ENCODE data around the gene TBC1D2B.

The TBC1D2B gene

GRCh38 chr15:78052001-78052401, 25.5 kb downstream of the TBC1D2B start:
- no peak for DNase-seq

- no peak for DNase-seq
These were observed 25.9 kb downstream of the TBC1D2B start for GRCh38 chr15:78051596-78051995.

DNA sequence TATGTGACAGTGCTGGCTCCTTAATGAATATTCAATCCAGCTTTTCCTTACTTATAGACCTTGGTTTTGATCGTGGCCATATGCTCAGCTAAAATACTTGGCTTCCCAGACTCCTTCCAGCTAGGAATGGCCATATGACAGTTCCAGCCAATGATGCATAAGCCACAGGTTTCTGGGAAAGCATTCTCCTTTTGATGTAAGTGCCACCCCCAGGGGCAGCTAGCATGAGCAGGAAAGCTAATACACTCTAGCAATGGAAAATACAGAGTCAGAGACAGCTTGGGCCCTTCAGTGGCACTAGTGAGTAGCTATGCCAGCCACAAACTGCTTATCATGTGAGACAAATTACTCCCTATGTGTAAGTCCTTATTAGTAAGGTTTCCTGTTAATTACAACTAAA, 26.7 kb downstream of the TBC1D2B start:
- no peak for DNase-seq

DNA sequence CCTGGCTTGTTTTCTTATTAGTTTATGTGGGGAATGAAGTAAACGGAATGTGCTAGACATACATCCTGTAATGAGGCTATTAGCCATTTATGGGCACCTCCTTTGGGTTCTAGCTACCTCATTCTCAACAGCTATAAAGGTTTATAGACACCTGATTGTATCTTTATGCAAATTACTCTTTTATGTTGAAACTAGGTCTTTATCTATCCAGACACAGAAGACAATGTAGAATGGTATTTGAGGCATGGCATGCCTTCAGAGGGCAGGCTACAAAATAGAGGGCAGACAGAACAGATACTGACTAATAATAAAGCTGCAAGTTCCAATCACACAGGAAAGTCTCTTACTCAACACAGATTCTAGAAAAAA, 27.1 kb downstream of the TBC1D2B start:
- no peak for DNase-seq

GRCh38 chr15:78049691-78050440, 27.6 kb downstream of the TBC1D2B start:
- DNase-seq: no peak

GRCh38 chr15:78048628-78048920, 28.9 kb downstream of the TBC1D2B start:
- no peak for DNase-seq

DNA sequence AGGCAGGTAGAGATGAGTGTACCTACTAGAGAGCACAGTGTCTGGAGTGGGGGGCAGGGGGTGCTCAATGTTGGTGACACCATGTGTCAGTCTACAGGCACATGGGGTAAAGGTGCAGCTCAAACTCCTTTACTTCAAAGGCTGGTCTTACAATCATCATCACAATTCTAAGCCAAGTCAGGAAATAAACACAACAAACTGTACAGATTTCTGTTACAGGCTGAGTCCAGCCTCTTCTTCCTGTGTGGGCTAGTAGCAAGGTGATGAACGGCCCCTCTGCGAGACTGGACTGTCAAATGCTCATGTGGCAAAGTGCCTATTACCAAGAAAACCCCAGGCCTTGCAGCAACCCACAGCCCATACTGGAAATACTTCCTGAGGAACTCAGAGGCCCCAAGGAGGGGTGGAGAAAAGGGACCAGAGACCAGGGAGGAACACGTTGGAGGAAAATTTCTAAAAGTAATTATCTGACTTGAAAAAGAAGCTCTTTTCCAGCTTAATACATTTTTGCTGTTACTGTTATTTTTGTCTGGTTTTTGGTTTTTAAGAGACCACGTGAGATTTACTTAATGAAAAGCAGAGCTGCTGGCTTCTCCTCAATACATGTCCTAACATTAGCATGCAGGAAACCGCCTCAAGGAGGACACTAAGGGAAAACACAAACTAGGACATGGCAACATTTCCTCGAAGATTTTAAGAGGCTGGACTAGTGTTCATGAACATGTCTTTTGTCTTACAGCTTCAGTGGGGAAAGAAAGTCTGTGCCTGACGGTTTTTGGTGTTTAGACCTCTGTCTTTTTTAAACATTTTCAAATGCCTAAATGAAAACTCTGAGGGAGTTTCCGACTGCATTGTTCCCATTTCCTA, 29.5 kb downstream of the TBC1D2B start:
- DNase-seq: no peak

DNA sequence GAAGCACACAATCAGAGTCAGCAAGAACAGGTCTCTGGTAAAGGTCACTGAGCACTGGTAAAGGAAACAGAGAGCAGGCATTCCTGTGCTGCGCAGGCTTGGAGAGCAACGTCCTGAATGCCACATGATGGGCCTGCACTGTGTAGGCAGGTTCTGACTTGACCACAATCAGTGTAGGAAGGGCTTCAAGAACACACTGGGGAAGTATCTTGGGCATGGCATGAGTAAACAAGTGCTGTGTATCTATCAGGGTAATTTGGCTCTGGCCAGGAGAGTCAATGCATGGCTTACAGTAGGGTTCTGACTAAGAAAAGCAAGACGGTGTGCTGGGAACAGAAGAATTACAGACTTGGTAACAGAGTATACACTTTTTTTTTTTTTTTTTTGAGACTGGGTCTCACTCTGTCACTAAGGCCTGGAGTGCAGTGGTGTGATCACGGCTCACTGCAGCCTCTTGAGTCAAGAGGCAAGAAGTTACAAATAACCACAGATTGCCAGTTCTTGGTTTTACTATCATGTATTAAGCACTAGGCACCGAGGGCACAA, 30.6 kb downstream of the TBC1D2B start:
- no peak for DNase-seq

DNA sequence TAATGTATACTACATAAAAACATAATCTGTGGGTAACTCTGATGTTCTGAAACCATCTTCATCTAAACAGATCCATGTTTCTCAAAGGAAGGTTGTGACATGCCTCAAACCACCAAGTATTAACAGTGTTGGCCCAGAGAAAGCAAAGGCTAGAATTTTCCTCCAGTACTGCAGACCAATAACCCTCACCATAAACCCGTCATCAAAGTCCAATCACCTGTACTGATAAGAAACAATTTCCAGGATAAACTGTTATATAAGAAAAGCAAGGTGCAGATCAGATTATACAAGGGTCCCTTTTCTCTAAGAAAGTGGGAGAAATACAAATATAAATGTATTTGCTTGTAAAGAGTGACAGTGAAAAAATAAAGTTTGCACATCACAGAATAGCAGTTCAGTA, 32.3 kb downstream of the TBC1D2B start:
- DNase-seq: no peak

- DNase-seq: no peak
These were observed 32.9 kb downstream of the TBC1D2B start for GRCh38 chr15:78044407-78045155.

GRCh38 chr15:78041946-78042345, 35.6 kb downstream of the TBC1D2B start:
- DNase-seq: no peak

DNA sequence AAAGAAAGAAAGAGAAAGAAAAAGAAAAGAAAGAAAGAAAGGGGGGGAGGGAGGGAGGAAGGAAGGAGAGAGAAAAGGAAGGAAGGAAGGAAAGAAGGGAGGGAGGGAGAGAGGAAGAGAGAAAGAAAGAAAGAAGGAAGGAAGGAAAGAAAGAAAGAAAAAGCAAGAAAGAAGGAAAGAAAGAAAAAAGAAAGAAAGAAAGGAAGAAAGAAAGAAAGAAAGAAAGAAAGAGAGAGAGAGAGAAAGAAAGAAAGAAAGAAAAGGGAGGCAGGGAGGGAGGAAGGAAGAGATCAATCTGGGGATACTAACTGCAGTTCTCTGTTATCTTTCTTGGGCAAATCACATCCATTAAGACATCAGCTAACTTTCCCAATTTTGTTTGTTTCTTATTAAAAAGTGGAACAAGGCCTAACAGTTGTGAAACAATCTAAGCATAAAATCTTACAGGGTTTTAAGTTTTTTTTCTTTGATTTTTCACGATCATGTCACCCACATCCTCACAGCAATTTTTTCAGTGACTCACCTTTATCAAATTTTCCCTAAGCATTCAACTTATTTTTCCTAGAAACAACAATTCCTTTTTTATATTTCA, 36.8 kb downstream of the TBC1D2B start:
- no peak for DNase-seq

DNA sequence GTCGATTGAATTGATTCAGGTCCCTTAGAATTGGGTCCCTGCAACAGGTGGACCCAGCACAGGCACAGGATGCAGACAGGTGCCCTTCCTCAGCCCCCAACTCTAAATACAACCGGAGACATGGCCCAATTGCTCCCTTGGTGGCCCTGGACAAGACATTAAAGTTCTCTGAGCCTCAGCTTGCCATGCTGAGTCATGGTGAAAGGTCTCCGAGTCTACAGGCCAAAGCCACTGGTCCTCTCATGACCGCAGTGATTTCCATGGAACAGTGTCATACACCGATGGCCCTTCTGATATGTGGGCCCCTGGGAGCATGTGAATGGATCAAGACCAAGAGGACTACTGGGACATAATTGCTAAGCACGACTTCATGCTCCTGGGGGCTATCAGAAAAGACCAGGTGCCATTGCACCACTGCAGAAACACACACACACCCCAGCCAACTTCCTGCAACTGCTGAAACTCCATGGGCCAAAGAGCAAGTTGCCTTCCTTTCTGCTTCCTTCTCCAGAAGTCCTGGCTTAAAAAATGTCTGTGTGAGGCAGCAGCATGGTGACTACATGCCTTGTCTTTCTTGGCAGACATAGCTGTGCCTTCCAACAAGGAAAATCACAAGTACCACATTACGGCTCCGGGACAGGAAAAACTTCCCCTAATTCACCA, 38.8 kb downstream of the TBC1D2B start:
- DNase-seq: no peak

DNA sequence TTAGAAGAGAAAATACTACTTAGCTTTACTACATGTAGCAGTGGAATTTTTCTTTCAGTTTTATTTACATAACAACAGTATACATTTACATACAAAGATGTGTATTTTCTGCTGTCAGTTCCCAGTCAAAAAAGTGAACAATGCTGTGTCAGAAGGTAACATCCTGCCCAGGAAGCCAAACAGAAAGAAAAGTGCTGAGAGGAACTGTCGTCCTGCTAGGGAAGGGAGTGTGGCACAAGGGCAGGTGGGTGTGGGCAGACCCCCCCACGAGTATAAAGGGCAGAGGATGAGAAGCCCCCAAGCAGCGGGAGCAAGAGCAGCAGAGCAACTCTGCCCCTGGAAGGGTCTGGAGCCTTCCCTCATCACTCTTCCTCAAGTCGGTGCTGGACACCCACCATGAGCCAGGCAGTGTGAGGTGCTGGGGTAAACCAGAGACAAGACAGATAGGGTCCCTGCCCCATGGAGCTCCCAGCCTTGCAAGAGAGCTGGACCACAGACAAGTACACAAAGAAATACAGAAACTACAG, 39.7 kb downstream of the TBC1D2B start:
- no peak for DNase-seq

- DNase-seq: no peak
These were observed 40.2 kb downstream of the TBC1D2B start for GRCh38 chr15:78037328-78037727.

- no peak for DNase-seq
These were observed 41.5 kb downstream of the TBC1D2B start for GRCh38 chr15:78035861-78036476.

DNA sequence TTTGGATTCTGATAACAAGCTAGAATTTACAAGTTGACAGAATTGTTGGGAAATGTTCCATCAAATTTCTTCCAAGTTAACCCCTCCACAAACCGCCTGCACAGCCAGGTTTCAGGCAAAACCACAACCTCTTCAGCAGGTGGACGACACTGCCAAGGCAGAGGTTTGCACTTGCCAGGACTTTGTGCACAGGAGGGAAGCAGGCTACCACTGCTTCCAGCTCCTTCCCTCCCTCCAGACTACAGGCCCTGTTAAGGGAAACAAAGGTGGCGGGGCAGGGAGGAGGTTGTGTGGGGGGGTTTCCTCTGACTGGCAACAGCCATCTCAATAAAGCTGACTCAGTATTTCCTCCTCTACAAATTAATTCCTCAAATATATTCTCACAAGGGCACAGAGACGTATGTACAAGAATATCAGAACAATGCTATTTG, 42.2 kb downstream of the TBC1D2B start:
- DNase-seq: no peak

DNA sequence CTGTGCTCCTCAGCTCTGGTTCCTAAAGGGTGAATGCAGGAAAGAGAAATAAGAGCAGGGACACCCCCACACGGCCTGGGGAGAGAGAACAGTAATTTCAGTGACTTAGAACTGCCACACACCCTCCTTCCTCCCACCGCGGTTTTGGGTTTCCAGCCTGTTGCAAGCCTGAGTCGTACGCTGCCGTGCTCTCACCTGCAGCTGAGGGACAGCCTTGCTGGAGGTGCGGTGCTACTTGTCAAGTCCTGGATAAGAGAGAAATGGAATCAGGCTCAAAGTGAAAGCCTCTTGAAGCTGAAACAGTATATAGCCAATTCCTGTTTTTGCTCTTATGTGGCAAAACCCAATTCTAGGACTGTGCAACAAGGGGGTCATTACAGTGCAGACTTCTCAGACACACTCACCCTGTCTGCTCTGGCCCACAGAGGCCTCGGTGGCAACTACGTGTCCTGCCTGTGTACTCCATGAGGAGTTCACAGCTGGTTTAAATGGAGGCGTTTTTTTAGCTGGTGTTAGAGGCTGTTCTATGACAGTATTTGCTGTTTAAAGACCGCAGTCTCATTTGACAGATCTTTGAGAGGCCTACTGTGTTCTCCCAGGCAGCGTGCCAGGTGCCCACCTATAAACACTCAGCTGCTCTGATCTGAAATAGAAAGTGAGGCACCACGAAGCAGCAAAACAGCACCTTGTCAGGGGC, 42.9 kb downstream of the TBC1D2B start:
- DNase-seq: no peak

DNA sequence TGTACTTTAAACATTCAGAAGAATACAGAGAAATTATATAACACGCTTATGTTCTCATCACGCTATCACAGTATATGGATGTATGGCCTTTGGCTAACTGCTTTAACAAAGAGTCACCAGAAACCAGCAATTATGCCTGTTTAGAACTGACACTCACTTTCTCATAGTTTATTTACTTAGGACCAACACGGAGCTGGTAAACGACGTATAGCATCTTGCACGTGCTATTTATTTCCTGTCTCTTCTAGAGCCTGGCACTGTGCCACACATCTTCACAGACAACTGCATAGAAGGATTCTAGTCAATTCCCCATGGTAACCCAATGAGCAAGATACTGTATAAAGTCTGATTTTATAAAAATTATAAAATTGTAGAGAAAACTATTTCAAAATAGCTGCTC, 43.6 kb downstream of the TBC1D2B start:
- DNase-seq: peak; percentile 36

GRCh38 chr15:78032671-78033070, 44.8 kb downstream of the TBC1D2B start:
- DNase-seq: no peak

GRCh38 chr15:78024883-78025282, 52.6 kb downstream of the TBC1D2B start:
- no peak for DNase-seq
